ENCODE results near the gene ATG13. TPM values are rescaled to one million over a fixed set of nuclear protein-coding genes. Genes with fewer than 3 reads are reported as not detected.

Gene ATG13
- total and polyA plus RNA-seq, 2 of the 4 experiments (the other 2 are of a cell fraction), result 43.0 to 49.7 TPM

DNA sequence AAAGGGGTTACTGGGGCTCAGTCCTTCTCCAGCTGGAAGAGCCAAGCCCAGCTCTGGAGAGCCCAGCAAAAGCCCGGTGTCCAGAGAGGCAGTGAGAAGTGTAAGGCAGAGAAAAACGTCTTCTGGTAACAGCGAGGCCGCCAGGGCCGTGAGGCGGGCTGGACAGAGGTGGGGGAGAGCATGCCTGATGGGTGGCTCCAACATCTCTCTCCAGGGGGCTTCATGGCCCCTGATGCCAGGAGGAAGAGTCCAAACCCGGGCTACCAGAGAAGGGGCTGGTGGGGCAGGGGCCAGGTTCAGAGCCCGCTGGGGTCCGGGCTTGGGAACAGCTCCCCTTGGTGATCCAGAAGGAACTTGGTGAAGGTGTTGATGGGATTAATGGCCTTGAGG lies 61.4 kb downstream of the ATG13 start:
- in situ Hi-C loops (cut with MboI; ENCODE audit: low sequenced_read_pairs) (no loop called here), dilution Hi-C loops (cut with HindIII; ENCODE audit: low sequenced_read_pairs, unreplicated experiment) (no loop called here), intact Hi-C loops (cut with micrococcal nuclease) (no loop called here)
- H3K18ac ChIP-seq (ENCODE audit: low read depth, low read length), result no peak overlapping the region
- no peak overlapping the region for H3K4me2 ChIP-seq (ENCODE audit: low read depth, low read length)
- peaks cover 58% of the 10 kb centered on the region for H3K36me3 ChIP-seq (ENCODE audit: control insufficient read depth, insufficient read depth, low read length)
- ChIA-PET POLR2A (ENCODE audit: unreplicated experiment) (interaction anchor here (0.5 kb wide), 1 partner anchor 583 kb away, joined by 3 read pairs; no protein-coding TSS in a partner anchor), CTCF (no interaction called here)
- ATAC-seq (ENCODE audit: low read depth) (no peak), DNase-seq (no peak)
- peaks cover 14% of the 10 kb centered on the region; the same call in 1 of the 2 replicates for H3K9me1 ChIP-seq (ENCODE audit: insufficient read depth, low read length)
- no peaks in the 10 kb centered on the region for H3K27me3 ChIP-seq (ENCODE audit: control insufficient read depth, insufficient read depth, low read length)
- no peak overlapping the region for H2AK9ac ChIP-seq (replicated peaks; ENCODE audit: low read depth, low read length, poor library complexity)
- H2BK120ac ChIP-seq (ENCODE audit: low read depth, low read length), result no peak overlapping the region
- TF ChIP-seq MXI1 (IDR thresholded peaks at IDR 0.05; ENCODE audit: borderline replicate concordance, low read depth, low read length), result no peak
- no peak for TF ChIP-seq RCOR1 (IDR thresholded peaks at IDR 0.05; ENCODE audit: insufficient replicate concordance, low read length)
- TF ChIP-seq, protein P1, sequence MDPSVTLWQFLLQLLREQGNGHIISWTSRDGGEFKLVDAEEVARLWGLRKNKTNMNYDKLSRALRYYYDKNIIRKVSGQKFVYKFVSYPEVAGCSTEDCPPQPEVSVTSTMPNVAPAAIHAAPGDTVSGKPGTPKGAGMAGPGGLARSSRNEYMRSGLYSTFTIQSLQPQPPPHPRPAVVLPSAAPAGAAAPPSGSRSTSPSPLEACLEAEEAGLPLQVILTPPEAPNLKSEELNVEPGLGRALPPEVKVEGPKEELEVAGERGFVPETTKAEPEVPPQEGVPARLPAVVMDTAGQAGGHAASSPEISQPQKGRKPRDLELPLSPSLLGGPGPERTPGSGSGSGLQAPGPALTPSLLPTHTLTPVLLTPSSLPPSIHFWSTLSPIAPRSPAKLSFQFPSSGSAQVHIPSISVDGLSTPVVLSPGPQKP (IDR thresholded peaks at IDR 0.05; ENCODE audit: borderline replicate concordance, low read depth, low read length), result no peak
- no peak for TF ChIP-seq CEBPB (IDR thresholded peaks at IDR 0.05; ENCODE audit: low read depth, low read length)
- TF ChIP-seq FOS (IDR thresholded peaks at IDR 0.05; ENCODE audit: low read depth, low read length), result no peak
- no peak overlapping the region for H2BK20ac ChIP-seq (ENCODE audit: low read depth, low read length)
- no peak overlapping the region for H2BK15ac ChIP-seq (ENCODE audit: low read depth, low read length)
- no peak overlapping the region for H3K23ac ChIP-seq (ENCODE audit: low read depth, low read length)
- 90% methylated on average over 2 of the region's 9 CpGs; no CpG with 5 or more reads in 1 of the 2 experiments for WGBS, 2 experiments (ENCODE audit: extremely low coverage in 2 of 2, insufficient read length in 1 of 2)
- H4K8ac ChIP-seq (ENCODE audit: low read depth in 2 of 2, low read length in 2 of 2), result no peak overlapping the region
- H3K4ac ChIP-seq (ENCODE audit: low read depth, low read length), result no peak overlapping the region
- peaks cover 12% of the 10 kb centered on the region for H3K4me1 ChIP-seq (ENCODE audit: control insufficient read depth, insufficient read depth, low read length)
- H2AK5ac ChIP-seq (ENCODE audit: low read depth, low read length), result no peak overlapping the region
- H3K14ac ChIP-seq (replicated peaks; ENCODE audit: low read depth, low read length), result no peak overlapping the region
- H3K79me1 ChIP-seq (ENCODE audit: low read depth in 1 of 2, low read length in 2 of 2), result peaks cover 3 to 20% of the 10 kb centered on the region in 2 experiments; a peak in 2 of 4 replicates
- no TSS peak for BruUV-seq (replicated peaks)
- H3K27ac ChIP-seq (ENCODE audit: insufficient read depth, low read length), result no peak overlapping the region
- H3K9me3 ChIP-seq (ENCODE audit: control insufficient read depth, insufficient read depth, low read length), result no peaks in the 10 kb centered on the region
- H2BK5ac ChIP-seq (ENCODE audit: low read depth, low read length, poor library complexity, severe bottlenecking), result no peak overlapping the region
- no peak overlapping the region for H4K91ac ChIP-seq (ENCODE audit: insufficient read depth, low read depth, low read length)
- H3K56ac ChIP-seq (ENCODE audit: extremely low read depth, insufficient read depth, low read length), result no peak overlapping the region
- no peak overlapping the region for H4K5ac ChIP-seq (ENCODE audit: low read depth, low read length)
- H4K20me1 ChIP-seq (ENCODE audit: insufficient read depth, low read length), result peaks cover 9% of the 10 kb centered on the region; the same call in 1 of the 2 replicates
- no peak overlapping the region for H3K9ac ChIP-seq (ENCODE audit: low read depth, low read length)
- no peak overlapping the region for H2AFZ ChIP-seq (replicated peaks; ENCODE audit: low read length, poor library complexity)
- no peak overlapping the region for H3K4me3 ChIP-seq (ENCODE audit: insufficient read depth, low read depth, low read length)

Data from IMR-90 (cell line).